ENCODE results near the gene EPAS1.

DNA sequence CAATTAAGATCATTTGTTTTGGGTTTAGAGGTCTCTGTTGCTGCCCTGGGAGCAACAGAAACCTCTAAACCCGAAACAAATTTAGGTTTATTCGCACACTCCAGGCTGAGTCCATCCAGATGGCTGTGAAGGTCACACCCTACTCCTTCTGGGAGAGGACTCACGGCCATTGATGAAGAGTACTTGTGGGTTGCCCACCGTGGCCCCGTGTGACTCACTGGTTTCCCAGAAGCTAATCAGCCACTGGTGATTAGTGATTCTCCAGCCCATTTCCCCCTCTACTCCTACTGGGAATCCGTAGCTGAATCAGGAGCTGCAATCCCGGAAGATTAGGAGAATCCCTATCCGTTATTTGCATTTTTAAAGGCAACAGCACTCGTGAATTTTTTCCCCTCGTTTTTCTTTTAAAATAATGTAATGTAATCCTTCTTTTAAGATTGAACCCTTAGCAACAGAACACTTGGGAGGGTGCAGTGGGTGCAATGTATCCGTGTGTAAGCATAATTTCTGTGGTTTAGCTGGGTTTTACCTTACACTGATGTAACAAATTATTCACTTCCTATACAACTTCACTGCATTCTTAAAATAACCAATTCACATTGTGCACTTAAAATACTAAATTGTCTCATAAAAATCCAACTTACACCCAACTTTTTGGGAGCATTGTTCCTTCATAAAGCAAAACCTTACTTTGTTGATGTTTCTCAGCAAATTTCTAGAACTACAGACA lies 27.5 kb upstream of the EPAS1 start:
- TF ChIP-seq, protein P1, sequence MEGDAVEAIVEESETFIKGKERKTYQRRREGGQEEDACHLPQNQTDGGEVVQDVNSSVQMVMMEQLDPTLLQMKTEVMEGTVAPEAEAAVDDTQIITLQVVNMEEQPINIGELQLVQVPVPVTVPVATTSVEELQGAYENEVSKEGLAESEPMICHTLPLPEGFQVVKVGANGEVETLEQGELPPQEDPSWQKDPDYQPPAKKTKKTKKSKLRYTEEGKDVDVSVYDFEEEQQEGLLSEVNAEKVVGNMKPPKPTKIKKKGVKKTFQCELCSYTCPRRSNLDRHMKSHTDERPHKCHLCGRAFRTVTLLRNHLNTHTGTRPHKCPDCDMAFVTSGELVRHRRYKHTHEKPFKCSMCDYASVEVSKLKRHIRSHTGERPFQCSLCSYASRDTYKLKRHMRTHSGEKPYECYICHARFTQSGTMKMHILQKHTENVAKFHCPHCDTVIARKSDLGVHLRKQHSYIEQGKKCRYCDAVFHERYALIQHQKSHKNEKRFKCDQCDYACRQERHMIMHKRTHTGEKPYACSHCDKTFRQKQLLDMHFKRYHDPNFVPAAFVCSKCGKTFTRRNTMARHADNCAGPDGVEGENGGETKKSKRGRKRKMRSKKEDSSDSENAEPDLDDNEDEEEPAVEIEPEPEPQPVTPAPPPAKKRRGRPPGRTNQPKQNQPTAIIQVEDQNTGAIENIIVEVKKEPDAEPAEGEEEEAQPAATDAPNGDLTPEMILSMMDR (IDR thresholded peaks at IDR 0.05; ENCODE audit: insufficient read depth, low read length) = no peak
- TF ChIP-seq GABPA (IDR thresholded peaks at IDR 0.05; ENCODE audit: low read depth) = no peak
- TF ChIP-seq SPI1 (IDR thresholded peaks at IDR 0.05; ENCODE audit: borderline replicate concordance, low read depth) = no peak

All from HL-60 (cell line).